ENCODE results near the gene ERI2. TPM values are rescaled to one million over a fixed set of nuclear protein-coding genes. Genes with fewer than 3 reads are reported as not detected.
A peak's percentile ranks its signal among the peaks of the same experiment; 100 is the strongest.
"Not testable (repeated sequence)": the region's sequence is repeated elsewhere in the genome, so short reads cannot be mapped to it uniquely, and the experiment has no call there.

ERI2 gene
- polyA plus RNA-seq, 3 donors = 28.2 to 36.2 (median 28.9) TPM

DNA sequence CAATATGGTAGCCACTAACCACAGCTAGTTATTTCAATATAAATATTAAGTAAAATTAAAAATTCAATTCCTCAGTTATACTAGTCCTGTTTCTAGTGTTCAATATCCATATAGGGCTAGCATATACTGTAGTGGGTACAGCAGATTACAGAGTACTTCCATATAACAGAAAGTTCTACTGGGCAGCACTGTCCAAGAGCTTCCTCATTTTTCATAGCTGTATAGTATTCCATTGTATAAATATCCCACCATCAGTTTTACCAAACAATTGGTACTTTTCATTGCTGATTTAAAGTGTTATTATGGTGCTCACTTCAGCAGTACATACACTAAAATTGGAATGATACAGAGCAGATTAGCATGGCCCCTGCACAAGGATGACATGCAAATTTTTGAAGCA lies 22.1 kb downstream of the ERI2 start:
- no peak for DNase-seq (ENCODE audit: extremely low read depth in 1 of 11, low read depth in 9 of 11, low spot score in 4 of 11)

GRCh38 chr16:20782470-20782869 lies 23.8 kb downstream of the ERI2 start:
- no peak for DNase-seq (ENCODE audit: extremely low read depth in 1 of 11, low read depth in 9 of 11, low spot score in 4 of 11)

GRCh38 chr16:20781697-20782096 lies 24.6 kb downstream of the ERI2 start:
- no peak for DNase-seq (ENCODE audit: extremely low read depth in 1 of 11, low read depth in 9 of 11, low spot score in 4 of 11)

- peak in 2 of 11 donors; percentile 18 to 22 for DNase-seq (ENCODE audit: extremely low read depth in 1 of 11, low read depth in 9 of 11, low spot score in 4 of 11)
These were observed 31.4 kb downstream of the ERI2 start for GRCh38 chr16:20774703-20775362.

- no peak for DNase-seq (ENCODE audit: extremely low read depth in 1 of 11, low read depth in 9 of 11, low spot score in 4 of 11)
These were observed 32.6 kb downstream of the ERI2 start for GRCh38 chr16:20773679-20774078.

DNA sequence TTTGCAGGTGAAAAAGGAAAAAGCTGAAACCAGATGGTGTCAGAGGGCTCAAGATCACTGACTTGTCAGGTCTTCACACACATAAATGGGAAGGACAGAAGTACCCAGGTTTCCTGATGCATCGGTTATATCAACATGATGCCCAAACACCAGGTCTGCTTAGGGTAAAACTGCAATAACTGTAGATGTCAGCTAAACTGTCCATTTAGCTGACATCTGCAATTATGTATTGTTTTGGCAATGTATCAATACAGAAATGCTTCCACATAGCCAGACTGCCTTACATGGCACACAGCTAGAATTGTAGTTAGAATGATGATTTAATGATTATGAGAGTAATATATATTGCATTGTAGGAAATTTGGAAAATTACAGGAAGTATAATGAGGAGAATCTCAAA lies 37.5 kb downstream of the ERI2 start:
- no peak for DNase-seq (ENCODE audit: extremely low read depth in 1 of 11, low read depth in 9 of 11, low spot score in 4 of 11)

- DNase-seq (ENCODE audit: extremely low read depth in 1 of 11, low read depth in 9 of 11, low spot score in 4 of 11) = no peak
These were observed 38.2 kb downstream of the ERI2 start for GRCh38 chr16:20768121-20768520.

GRCh38 chr16:20767577-20767976 lies 38.7 kb downstream of the ERI2 start:
- no peak for DNase-seq (ENCODE audit: extremely low read depth in 1 of 11, low read depth in 9 of 11, low spot score in 4 of 11)

DNA sequence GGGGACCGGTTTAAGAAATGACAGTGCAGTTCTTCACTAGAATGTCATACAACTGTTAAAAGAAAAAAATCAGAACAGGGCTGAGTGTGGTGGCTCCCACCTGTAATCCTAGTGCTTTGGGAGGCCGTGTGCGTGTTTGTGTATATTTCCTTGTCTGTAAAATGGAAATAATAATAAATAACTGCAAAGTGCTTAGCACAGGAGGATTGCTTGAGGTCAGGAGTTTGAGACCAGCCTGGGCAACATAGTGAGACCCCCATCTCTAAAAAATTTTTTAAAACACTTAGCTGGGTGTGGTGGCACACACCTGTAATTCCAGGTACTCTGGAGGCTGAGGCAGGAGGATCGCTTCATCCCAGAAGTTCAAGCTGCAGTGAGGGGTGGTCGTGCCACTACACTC lies 40.0 kb downstream of the ERI2 start:
- DNase-seq (ENCODE audit: extremely low read depth in 1 of 11, low read depth in 9 of 11, low spot score in 4 of 11) = no peak

DNA sequence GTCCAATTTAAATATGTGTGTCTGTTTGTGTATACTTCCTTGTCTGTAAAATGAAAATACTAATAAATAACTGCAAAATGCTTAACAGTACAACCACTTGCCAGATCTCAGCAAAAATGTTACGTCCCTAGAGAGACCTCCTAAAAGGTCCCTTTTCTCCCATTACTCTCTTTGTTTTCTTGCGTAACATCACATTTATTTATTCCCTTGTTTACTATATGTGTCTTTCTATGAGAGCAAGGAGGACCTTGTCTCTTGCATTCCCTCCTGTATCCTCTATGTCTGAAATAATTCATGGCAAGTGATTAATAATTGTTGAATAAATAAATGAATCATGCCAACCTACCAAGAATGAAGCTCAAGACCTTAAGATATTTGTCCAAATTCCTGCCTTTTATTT lies 40.5 kb downstream of the ERI2 start:
- no peak for DNase-seq (ENCODE audit: extremely low read depth in 1 of 11, low read depth in 9 of 11, low spot score in 4 of 11)

- DNase-seq (ENCODE audit: extremely low read depth in 1 of 11, low read depth in 9 of 11, low spot score in 4 of 11) = not testable (repeated sequence)
These were observed 41.8 kb downstream of the ERI2 start for GRCh38 chr16:20764448-20764847.

DNA sequence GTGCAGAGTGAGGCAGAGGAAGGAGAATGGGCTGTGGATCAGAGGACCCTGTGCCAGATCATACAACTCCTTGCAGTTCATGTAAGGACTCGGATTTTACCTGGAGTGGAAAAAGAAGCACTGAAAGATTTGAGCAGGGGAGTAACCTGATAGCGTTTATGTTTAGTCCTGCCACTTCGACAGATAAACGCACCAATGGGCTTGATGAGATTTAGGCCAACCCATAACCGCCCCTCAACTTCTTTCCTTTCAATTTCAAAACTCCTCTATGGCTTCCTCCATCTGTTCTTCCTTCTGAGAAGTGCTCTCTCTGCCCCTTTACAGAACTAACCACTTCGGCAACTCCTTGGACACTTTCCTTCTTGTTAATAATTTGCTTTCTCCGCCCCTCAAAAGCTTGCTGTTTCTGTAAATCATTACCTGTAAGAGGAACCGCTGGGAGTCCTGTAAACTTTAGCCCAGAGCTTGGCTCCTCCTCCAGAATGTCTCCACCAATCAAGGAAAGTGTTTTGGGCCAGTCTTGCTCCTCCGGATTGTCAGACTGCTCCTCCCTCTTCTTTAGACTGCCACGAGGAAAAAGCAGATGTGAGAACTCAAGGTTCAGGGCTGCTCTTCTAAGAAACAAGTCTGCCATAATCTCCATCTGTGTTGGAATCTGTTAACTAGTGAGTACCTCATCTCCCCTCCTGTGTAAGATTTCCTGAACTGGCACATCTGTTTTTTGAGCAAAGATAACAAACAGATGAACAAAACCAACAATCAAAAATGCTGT lies 42.6 kb downstream of the ERI2 start, which contains the start of gene ACSM3:
TSS of gene ACSM3 (plus strand) at position 554 of the 772 bp plus-strand sequence. CDS start 6,021 bp downstream, outside the sequence.
- DNase-seq (ENCODE audit: extremely low read depth in 1 of 11, low read depth in 9 of 11, low spot score in 4 of 11) = peak; percentile 69 to 95 (median 86)

GRCh38 chr16:20762404-20763123 lies 43.7 kb downstream of the ERI2 start:
- DNase-seq (ENCODE audit: extremely low read depth in 1 of 11, low read depth in 9 of 11, low spot score in 4 of 11) = no peak

GRCh38 chr16:20761175-20761574 lies 45.1 kb downstream of the ERI2 start:
- DNase-seq (ENCODE audit: extremely low read depth in 1 of 11, low read depth in 9 of 11, low spot score in 4 of 11) = no peak

GRCh38 chr16:20760346-20760745 lies 45.9 kb downstream of the ERI2 start:
- DNase-seq (ENCODE audit: extremely low read depth in 1 of 11, low read depth in 9 of 11, low spot score in 4 of 11) = peak in 2 of 11 donors; percentile 32 to 42

- not testable (repeated sequence) for DNase-seq (ENCODE audit: extremely low read depth in 1 of 11, low read depth in 9 of 11, low spot score in 4 of 11)
These were observed 50.5 kb downstream of the ERI2 start for GRCh38 chr16:20755799-20756198.

- DNase-seq (ENCODE audit: extremely low read depth in 1 of 11, low read depth in 9 of 11, low spot score in 4 of 11) = no peak
These were observed 51.0 kb downstream of the ERI2 start for GRCh38 chr16:20755238-20755637.

DNA sequence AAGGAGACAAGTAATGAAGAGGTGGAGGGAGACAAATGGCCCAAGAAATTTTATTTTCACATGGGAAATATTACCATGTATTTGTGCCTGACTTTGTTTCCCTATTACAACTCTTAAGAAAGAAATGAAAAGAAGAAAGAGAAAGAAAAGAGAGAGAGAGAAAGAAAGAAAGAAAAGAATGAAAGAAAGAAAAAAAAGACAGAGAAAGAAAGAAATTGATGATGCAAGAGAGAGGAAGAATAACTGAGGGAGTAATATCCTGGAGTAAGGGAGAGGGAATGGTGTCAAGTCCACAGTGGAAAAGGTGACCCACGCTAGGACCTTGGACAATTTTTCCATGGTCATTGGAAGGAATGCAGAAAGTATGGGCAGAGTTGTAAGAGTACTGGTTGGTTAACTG lies 52.5 kb downstream of the ERI2 start:
- no peak for DNase-seq (ENCODE audit: extremely low read depth in 1 of 11, low read depth in 9 of 11, low spot score in 4 of 11)

DNA sequence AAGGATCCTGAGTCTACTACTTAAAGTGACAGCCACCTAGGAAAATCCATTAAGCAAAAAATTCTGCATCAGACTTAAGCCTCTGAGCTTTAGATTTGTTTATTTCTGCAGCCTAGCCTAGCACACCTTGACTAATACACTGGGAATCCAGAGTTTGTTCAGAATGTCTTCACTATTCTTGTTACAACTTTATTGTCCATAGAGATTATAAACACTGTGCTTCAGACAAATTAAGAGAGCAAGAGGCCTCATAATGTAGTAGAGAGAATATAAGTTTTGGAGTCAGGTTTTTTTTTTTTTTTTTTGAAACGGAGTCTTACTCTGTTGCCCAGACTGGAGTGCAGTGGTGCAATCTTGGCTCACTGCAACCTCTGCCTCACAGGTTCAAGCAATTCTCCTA lies 55.7 kb downstream of the ERI2 start:
- no peak for DNase-seq (ENCODE audit: extremely low read depth in 1 of 11, low read depth in 9 of 11, low spot score in 4 of 11)

GRCh38 chr16:20749474-20749873 lies 56.8 kb downstream of the ERI2 start:
- no peak for DNase-seq (ENCODE audit: extremely low read depth in 1 of 11, low read depth in 9 of 11, low spot score in 4 of 11)
